ENCODE measurements around the gene WSCD2.

- TF ChIP-seq EZH2phosphoT487 (IDR thresholded peaks at IDR 0.05; ENCODE audit: insufficient read depth, low read depth) (no peak), EZH2 (IDR thresholded peaks at IDR 0.05; ENCODE audit: insufficient read depth, poor library complexity, severe bottlenecking) (no peak)
These were observed 131.0 kb downstream of the WSCD2 start for GRCh38 chr12:108260039-108260438.
